Activated B cell treated with CpG ODN at 0.5 μM for 24 hours (primary cell): ENCODE measurements around the gene UTP25. TPM values are rescaled to one million over a fixed set of nuclear protein-coding genes. Genes with fewer than 3 reads are reported as not detected.

Experiments used
- ATAC-seq: fragments of 200-7000 bp; cut with Tn5 transposase; one replicate; pipeline ENCODE4 v1.10.0; 2021; ENCODE audit warnings: low read depth, mild to moderate bottlenecking, moderate library complexity
- CTCF ChIA-PET: fragments of 350-600 bp; sonication (Branson Sonifier 250); formaldehyde crosslinking; loops from one replicate; lab custom pipeline; 2021; ENCODE audit warnings: antibody characterized with exemption; lab: Charles Lee
- POLR2A ChIA-PET: fragments of 350-600 bp; sonication (Branson Sonifier 250); formaldehyde crosslinking; loops from one replicate; lab custom pipeline; 2021; ENCODE audit warnings: antibody characterized with exemption; lab: Charles Lee
- DNase-seq: peaks from one replicate; pipeline ENCODE4 v3.0.0; 2022
- H3K27ac Mint-ChIP-seq: one replicate; pipeline ENCODE4 v1.8.0; 2020; ENCODE audit warnings: mixed read lengths
- H3K27me3 Mint-ChIP-seq: one replicate; pipeline ENCODE4 v1.8.0; 2021; ENCODE audit warnings: mixed read lengths
- H3K36me3 Mint-ChIP-seq: one replicate; pipeline ENCODE4 v1.8.0; 2021; ENCODE audit warnings: low read depth, mixed read lengths
- H3K4me1 Mint-ChIP-seq: one replicate; pipeline ENCODE4 v1.8.0; 2021; ENCODE audit warnings: mixed read lengths
- H3K4me3 Mint-ChIP-seq: one replicate; pipeline ENCODE4 v1.8.0; 2020; ENCODE audit warnings: mild to moderate bottlenecking, mixed read lengths
- H3K9me3 Mint-ChIP-seq: one replicate; pipeline ENCODE4 v1.8.0; 2020; ENCODE audit warnings: mixed read lengths
- CTCF ChIP-seq: fragments of 200-600 bp; IDR thresholded peaks from one replicate; pipeline ENCODE4 v1.8.0; 2022; ENCODE audit warnings: antibody characterized with exemption, mild to moderate bottlenecking
- intact Hi-C: fragments of 100-400 bp; cut with micrococcal nuclease; formaldehyde crosslinking; loops from one replicate; pipeline ENCODE4 v1.15.1; 2024
- total RNA-seq: library from RNA; stranded (reverse); gene quantifications from 2 replicates; pipeline ENCODE4 v1.2.3, GENCODE V29; 2022

UTP25 gene
- total RNA-seq, 1 donor from 2014 or later = 15.4 TPM

DNA sequence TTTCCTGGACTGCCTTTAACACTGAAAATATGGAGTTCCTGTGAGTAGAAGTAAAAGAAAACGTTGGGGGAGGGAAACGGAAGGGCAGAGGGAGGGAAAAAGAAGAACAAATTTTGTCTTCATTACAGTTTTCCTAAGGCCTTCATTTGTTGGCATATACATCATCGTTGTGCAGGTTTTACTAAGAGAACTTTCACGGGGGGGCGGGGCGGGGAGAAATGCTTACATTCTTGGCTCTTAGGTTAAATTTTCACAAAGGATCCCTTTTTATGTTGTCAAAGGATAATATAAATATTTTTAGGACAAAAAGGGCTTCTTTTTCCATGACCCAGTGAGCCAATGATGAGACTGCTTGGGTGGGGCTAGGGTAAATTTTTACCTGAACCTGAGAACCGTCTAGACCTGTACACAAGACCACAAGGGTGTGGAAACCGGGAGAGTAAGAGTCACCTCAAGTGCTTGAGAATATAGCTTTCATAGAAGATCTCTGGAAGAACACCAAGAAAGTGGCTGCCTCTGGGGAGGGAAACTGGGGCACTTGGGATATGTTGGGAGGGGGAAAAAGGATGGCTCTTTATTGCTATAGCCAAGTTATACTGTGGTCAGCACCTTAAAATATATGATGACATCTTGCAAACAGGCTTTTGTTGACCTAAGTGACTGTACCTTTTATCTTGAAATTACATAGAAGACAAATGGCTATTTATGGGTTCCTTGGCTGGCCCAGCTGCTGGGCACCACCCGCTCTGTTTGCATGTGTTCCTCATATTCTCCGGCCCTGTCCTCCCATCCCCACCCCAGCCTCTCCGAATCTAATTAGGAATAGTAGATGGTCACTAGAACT lies 2.0 kb upstream of the UTP25 start:
- peaks cover 9% of the 10 kb centered on the region for H3K36me3 Mint-ChIP-seq
- DNase-seq = no peak
- ChIA-PET CTCF (interaction anchor here (2.5 kb wide), 1 partner anchor 10 kb away, joined by 5 read pairs; no protein-coding TSS in a partner anchor), POLR2A (no interaction called here)
- peaks cover 18% of the 10 kb centered on the region for H3K27me3 Mint-ChIP-seq
- H3K27ac Mint-ChIP-seq = no peak overlapping the region
- H3K4me1 Mint-ChIP-seq = peaks cover 33% of the 10 kb centered on the region
- no peaks in the 10 kb centered on the region for H3K9me3 Mint-ChIP-seq
- no peak overlapping the region for H3K4me3 Mint-ChIP-seq
- ATAC-seq = no peak
- TF ChIP-seq CTCF = no peak
- intact Hi-C loops = loop anchor here (2.0 to 10.0 kb wide), 2 partner anchors 69 to 251 kb away; partner anchors contain the start of gene TRAF3IP3

DNA sequence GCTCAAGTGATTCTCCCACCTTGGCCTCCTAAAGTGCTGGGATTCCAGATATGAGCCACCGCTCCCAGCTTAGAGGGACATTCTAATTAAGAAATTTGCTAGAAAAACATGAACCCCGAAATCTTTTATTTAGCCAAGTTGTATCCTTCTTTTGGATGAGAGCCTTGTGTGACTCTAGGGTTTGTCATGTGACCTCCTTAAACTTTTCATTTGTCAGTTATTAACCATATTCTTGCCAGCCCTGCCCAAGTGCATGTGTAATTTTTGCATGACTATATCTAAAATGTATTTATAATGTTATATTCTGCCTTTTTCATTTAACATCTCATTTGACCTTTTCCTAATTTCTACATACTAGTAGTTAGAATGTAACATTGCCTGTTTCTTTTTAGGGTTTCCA lies 1.9 kb downstream of the UTP25 start:
- Mint-ChIP-seq H3K36me3 (peaks cover 45% of the 10 kb centered on the region), H3K4me1 (peaks cover 32% of the 10 kb centered on the region), H3K27ac (no peak overlapping the region), H3K9me3 (no peaks in the 10 kb centered on the region), H3K4me3 (peak overlapping the region; percentile 97), H3K27me3 (peaks cover 3% of the 10 kb centered on the region)
- POLR2A ChIA-PET = no interaction called here
- no peak for TF ChIP-seq CTCF
- ATAC-seq = no peak
- DNase-seq = no peak
- intact Hi-C loops = loop anchor here (10.0 kb wide), 1 partner anchor 255 kb away; no protein-coding TSS in a partner anchor
- CTCF ChIA-PET = no interaction called here

- no peak overlapping the region for H3K27ac Mint-ChIP-seq
- no peak for DNase-seq
- H3K4me1 Mint-ChIP-seq = peaks cover 32% of the 10 kb centered on the region
- intact Hi-C loops = no loop called here
- TF ChIP-seq CTCF = no peak
- no peak overlapping the region for H3K4me3 Mint-ChIP-seq
- ChIA-PET CTCF (no interaction called here), POLR2A (no interaction called here)
- H3K36me3 Mint-ChIP-seq = peaks cover 55% of the 10 kb centered on the region
- no peak for ATAC-seq
- no peaks in the 10 kb centered on the region for H3K27me3 Mint-ChIP-seq
- no peaks in the 10 kb centered on the region for H3K9me3 Mint-ChIP-seq
These were observed 3.0 kb downstream of the UTP25 start for GRCh38 chr1:209830722-209831121.

DNA sequence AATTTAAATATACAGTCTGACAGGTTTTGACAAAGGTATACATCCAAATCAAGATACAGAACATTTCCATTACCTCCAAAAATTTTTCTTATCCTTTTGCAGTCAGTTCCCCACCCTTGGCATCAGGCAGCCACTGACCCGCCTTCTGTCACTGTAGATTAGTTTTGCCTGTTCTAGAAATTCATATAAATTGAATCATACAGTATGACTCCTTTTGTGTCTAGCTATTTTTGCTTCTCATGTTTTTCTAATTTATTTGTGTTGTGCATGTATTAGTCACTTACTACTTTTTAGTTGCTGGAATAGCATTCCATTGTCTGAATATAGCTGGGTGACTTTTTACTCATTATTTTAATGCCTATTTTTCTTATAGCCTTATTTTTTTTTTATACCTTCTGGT lies 3.8 kb downstream of the UTP25 start:
- no peaks in the 10 kb centered on the region for H3K9me3 Mint-ChIP-seq
- intact Hi-C loops = no loop called here
- POLR2A ChIA-PET = no interaction called here
- ATAC-seq (no peak), DNase-seq (no peak)
- H3K4me3 Mint-ChIP-seq = no peak overlapping the region
- peaks cover 64% of the 10 kb centered on the region for H3K36me3 Mint-ChIP-seq
- CTCF ChIA-PET = no interaction called here
- H3K27ac Mint-ChIP-seq = no peak overlapping the region
- no peaks in the 10 kb centered on the region for H3K27me3 Mint-ChIP-seq
- H3K4me1 Mint-ChIP-seq = peaks cover 32% of the 10 kb centered on the region
- TF ChIP-seq CTCF = no peak

GRCh38 chr1:209835782-209836298 lies 8.1 kb downstream of the UTP25 start:
- DNase-seq (no peak), ATAC-seq (no peak)
- no peaks in the 10 kb centered on the region for H3K27me3 Mint-ChIP-seq
- TF ChIP-seq CTCF = no peak
- peaks cover 95% of the 10 kb centered on the region for H3K36me3 Mint-ChIP-seq
- ChIA-PET POLR2A (no interaction called here), CTCF (interaction anchor here (0.8 to 1.3 kb wide), 2 partner anchors 12 to 25 kb away, joined by 3 to 5 read pairs; no protein-coding TSS in a partner anchor)
- no peak overlapping the region for H3K27ac Mint-ChIP-seq
- no peaks in the 10 kb centered on the region for H3K9me3 Mint-ChIP-seq
- peaks cover 2% of the 10 kb centered on the region for H3K4me1 Mint-ChIP-seq
- no peak overlapping the region for H3K4me3 Mint-ChIP-seq
- intact Hi-C loops = no loop called here
